Measurements from ENCODE around the gene SPTLC3.

Gene SPTLC3

DNA sequence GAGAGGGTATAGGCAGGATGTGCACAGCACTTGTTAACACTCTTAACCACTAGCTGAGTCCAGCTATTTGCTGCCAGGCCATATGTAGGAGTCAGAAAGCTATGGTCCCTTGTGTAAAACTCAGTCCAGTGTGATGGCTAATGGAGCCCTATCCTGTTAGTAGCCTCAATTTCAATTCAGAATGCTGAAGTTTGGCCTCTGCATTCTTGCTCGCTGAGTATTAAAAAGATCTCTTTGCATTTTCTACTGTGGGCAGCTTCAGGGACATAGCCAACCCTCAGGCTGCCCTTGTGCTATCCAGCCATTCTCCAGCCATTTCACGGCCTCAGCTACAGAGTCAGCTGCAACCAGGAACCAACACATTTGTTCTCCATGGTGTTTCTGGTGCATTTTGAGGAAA is 92.5 kb downstream of the SPTLC3 start:
- no peak for DNase-seq (ENCODE audit: low read depth)

DNA sequence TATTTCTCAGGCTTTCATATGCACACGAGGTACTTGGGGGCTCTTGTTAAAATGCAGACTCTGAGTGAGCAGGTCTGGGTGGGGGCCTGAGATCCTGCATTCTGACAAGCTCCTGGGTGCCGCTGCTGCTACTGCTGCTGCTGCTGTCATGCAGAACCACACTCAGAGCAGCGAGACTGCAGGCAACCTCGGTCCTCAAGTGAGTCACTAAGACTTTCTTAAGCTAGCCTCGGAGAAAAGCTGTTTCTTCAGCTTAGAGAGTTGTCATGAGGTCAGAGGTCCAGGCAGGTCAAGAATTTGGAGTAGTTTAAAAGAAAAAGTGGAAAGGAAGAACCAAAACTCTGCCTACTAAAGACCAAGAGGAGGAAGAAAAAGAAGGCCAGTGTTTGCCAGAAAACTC is 92.9 kb downstream of the SPTLC3 start:
- DNase-seq (ENCODE audit: low read depth) = no peak

DNA sequence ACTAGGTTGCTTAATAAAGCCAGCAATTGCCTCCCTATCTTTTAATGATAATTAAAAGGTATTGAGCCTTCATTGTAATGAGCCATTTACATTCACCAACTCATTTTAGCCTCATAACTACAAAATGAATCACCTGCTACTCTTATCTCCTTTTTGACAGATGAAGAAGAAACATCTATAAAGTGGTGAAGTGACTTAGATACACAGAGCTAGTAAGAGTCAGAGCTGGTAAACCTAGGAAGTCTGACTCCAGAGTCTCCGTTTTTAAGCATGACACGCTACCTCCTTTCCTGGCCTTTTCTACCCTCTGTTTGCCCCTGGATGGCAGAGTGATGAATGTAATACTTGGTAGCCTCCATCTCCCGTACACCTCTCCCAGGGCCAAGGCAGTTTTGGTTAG is 93.5 kb downstream of the SPTLC3 start:
- no peak for DNase-seq (ENCODE audit: low read depth)

DNA sequence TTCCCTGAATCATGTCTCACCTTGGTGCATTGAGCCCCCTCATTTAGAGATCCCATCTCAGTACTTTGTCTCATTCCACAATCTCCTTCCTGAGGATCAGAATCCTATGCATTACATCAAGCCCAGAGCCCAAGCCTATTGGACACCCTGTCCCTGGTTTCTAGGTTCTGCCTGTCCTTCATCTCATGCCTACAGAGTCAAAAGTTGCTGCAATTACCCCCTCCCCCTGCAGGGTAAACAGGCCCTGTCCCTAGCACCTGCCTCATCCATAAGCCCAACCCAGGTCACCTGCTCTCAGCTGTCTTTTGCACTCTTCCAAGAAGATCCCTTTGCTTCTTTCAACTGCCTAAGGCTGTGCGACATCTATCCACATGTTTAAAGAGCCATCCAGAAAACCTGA is 93.9 kb downstream of the SPTLC3 start:
- no peak for DNase-seq (ENCODE audit: low read depth)

DNA sequence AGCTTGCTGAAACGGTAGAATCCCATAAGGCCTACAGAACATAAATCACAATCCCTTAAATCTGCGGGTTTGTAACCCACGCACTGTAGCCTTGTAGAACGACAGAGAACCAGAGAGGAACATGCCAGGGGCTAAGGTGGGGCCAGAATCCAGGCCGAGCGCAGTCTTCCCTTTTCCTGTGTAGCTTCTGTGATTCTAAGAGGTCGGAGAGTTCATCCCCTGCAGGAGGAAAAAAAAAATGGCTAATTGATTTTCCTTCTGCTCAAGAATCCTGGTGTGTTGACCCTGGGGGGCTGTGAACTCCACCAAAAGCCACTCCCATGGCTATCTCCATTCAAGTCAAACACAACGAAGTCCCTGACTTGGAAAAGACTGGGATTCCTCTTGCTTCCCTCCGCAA is 96.3 kb downstream of the SPTLC3 start:
- DNase-seq (ENCODE audit: low read depth) = no peak

DNA sequence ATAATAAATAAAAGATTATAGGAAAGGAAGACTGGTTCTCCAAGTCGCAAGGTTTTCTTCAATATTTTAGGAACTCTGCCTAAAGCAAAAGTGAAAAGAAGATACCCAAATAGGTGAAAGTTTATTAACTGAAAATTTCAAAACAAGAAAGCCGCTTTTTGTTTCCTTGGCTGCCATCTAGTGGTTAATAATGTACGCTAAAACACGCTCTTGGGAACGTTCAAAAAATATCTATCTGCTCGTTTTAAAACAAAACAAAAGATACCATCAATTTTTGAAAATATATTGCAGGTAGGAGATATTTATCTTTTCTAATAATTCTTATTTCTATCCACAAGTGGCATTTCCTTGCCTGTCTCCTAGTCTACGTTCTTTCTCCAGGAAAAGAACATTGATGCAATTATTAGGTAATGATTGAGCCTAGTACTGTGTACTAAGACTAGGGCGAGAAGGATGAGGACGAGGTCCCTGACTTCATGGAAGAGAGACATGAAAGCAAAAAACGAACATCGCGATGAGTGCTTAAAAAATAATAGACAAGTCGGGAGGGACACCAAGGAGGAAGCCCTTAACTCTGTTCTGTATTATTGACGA is 97.2 kb downstream of the SPTLC3 start:
- DNase-seq (ENCODE audit: low read depth) = no peak

DNA sequence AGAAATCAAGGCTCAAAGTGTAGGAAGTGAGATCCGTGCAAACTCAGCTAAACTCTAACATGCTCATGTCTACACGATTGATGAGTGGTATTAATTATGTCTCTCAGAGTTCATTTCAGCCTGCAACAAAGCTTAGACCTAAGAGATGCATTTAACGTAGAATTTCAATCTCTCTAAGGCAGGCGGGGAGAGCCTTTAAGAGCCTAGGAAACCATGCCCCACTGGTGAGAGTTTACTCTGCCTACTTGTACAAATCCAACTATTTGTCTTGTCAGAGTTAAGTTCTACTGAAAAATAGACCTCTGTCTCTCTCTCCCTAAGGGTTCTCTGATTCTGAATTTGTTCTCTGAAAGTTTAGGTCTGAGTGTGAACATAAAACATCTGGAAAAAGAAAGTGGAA is 100.9 kb downstream of the SPTLC3 start:
- no peak for DNase-seq (ENCODE audit: low read depth)

DNA sequence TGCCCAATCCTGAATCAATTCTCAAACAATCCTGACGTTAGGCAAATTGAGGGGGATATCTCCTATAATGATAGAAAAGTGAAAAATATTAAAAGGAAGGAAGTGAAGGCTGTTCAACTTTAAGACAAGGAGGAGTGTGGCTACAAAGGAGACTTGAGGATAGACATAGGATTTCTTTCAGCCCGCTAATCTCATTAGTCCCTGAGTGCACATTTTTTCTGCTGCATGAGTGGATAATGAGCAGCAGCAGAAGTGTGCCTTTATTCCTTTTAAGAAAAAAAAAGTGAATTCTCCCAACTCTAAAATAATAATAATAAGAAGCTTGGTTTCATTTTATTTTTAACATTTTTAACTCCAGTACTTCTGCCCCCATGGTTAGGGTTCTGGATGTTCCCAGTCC is 102.0 kb downstream of the SPTLC3 start:
- DNase-seq (ENCODE audit: low read depth) = no peak

DNA sequence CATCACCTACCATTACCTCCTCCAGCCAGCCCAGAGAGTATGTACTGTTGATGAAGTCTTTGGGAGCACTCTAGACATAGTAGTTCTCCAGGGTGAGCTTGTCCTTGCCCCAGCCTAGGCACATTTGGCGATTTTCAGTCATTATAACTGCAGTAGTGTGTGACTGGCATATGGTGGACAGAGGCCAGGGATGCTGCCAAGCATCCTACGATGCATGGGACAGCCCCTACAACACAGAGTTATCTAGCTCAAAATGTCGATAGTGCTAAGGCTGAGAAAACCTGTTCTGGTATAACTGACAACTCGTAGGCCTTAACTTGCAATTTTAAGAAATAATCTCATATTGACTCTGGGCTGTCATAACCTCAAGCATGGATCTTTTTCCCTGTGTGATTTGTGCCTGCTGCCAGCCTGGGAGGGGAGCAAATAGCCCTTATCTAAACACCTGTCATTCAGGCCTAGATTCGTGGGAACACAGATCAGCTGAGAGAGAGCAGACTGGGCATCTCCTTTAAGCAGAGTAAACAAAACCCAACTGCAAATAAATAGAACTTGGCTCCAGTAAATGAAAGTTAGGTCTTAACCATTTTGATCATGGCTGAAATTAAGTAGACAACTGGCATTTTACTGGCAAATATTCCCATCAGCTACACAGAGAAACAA is 102.6 kb downstream of the SPTLC3 start:
- no peak for DNase-seq (ENCODE audit: low read depth)

DNA sequence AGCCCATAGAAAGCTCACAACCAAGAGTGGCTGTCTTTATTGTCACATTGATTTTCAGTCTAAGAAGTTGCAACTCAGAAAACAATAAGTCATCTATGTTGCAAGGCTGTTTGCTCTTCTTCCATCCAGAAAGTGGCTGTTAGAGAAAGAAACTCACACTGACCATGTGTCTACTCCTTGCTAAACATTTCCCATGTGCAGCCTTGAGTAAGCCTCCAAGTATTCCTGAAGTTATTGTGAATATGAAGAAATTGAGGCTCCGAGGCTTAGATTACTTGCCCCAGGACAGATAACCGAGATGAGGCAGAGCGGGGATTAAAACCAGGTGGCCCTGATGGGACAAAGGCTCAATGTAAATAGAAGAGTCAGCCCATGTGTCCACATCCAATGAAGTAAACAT is 105.0 kb downstream of the SPTLC3 start:
- no peak for DNase-seq (ENCODE audit: low read depth)

DNA sequence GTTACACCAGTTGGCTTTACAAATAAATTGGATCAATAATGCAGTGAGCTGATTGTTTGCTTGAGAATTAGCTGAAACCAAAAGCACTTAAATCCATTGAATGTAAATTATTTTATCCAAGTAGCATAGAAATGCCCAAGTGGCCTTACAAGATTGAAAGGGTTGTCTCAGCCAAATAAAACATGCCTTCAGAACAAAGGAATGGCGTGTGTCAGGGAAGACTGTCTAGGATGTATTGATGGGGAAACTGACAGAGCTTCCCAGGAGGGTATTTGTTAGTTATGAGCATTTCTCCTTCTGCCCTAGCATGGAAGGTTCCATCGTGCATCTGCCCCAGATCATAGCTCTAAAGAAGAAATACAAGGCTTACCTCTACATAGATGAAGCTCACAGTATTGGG is 108.4 kb downstream of the SPTLC3 start:
- no peak for DNase-seq (ENCODE audit: low read depth)

DNA sequence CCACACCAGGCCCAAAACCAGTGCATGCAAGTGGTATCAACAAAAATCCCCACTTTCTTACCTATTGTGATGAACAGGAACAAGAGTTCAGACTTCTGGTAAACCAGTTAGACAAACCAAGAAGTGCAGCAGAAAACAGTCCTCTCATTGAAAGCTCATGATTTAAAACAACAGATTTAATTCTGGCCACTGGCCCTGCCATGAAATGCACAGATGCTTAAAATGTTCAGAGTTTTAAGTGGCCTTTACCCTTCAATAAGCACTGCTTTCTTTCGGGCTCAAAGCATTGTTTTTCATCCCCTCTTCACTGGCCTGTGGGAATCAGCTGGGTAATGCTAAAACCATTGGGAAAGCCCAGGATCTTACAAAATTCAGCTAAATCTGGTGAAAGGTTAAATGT is 109.9 kb downstream of the SPTLC3 start:
- no peak for DNase-seq (ENCODE audit: low read depth)

DNA sequence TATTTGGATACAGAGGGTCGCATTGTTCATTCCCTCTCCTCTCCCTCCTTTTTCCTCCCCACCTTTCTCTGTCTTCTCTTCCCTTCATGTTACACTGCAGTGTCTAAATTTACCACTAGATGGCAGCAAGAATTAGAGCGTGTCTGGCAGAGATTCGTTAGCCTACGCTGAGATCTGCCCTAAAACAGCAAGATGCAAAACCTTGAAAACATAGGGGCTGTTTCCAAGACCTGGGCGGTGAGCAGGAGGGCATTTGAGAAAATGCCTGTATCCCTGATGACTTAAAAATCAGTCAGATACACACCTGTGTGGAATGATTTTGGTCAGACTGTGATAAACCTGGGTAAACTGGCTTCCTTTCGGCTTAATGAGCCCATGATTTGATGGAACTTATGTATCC is 110.8 kb downstream of the SPTLC3 start:
- DNase-seq (ENCODE audit: low read depth) = peak; percentile 37

DNA sequence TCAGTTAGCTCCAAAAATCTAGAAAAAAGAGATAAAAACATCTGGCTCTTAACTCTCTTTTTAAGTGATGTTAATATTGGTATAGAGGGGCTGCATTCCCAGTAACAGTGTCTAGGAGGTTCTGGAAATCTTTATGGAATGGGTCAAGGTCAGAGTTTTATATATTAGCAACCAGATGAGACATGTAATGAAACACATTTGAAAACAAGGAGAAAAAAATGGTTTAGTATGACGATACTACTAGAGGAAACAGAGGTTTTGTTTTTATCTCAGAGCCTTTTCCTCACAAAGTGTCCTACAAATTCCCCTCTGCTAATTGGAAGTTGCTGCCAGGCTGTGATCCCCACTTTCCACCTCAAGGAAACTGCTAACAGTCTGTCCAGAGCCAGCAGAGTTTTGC is 111.7 kb downstream of the SPTLC3 start:
- no peak for DNase-seq (ENCODE audit: low read depth)

DNA sequence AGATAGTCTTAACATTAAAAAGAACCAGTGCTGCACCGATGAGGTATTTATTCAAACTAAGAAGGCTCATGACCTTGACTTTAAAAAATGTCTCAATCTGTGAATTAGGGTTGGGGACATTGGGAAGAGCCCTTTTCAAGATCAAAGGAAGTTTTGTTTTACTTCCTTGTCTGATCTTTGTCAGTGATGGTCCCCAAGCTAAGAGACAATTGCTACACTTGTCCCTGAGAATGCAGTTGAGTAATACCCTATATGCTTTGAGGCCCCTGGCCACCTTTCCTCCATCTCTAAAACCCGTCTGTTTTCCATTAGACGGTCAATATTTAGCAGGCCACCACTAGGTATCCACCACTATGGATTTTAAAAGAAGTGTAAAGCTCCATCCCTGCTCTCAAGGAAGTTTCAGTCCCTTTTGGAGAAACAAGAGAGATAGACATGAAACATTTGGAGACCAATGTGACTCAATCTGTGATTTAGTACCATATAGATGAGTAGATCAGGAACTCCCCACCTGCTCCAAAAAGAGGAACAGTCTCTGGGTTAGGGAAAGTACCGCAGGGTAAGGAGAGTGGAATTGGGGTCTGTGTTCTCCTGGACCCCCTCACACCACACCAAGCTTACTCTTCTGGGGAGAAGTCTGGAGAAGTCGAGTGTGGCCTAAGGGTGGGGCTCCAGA is 113.2 kb downstream of the SPTLC3 start:
- DNase-seq (ENCODE audit: low read depth) = no peak

DNA sequence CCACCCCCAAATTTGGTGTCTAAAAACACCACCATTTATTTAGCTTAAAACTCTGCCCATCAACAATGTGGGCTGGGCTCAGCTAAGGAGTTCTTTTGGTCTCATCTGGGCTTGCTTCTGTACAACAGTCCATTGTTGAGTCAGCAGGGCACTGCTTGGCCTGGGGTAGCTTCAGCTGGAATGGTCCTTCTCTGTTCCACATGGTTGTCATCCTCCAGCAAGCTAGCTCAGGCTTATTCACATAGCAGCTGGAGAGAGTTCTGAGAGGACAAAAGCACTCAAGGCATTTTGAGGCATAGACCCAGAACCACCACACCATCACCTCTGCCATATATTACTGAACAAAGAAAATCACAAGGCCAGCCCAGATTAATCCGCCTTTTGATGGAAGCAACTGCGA is 116.7 kb downstream of the SPTLC3 start:
- no peak for DNase-seq (ENCODE audit: low read depth)

DNA sequence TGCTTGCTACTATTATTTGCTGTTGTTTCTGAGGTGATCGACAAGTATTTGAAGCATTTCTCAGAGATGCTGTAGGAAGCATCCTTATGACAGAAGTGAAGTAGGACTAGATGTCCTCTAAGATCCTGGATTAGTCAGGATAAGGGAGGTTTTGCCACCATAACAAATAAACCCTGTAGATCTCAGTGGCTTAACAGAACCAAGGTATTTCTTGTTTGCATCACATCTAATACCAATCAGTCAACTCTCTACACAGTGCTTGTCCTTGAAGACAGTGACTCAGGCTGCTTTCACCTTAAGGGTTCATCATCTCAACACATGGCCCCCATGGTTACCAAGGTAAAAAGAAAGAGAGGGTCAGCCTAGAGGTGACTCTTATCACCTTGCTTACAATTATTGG is 119.4 kb downstream of the SPTLC3 start:
- DNase-seq (ENCODE audit: low read depth) = no peak

DNA sequence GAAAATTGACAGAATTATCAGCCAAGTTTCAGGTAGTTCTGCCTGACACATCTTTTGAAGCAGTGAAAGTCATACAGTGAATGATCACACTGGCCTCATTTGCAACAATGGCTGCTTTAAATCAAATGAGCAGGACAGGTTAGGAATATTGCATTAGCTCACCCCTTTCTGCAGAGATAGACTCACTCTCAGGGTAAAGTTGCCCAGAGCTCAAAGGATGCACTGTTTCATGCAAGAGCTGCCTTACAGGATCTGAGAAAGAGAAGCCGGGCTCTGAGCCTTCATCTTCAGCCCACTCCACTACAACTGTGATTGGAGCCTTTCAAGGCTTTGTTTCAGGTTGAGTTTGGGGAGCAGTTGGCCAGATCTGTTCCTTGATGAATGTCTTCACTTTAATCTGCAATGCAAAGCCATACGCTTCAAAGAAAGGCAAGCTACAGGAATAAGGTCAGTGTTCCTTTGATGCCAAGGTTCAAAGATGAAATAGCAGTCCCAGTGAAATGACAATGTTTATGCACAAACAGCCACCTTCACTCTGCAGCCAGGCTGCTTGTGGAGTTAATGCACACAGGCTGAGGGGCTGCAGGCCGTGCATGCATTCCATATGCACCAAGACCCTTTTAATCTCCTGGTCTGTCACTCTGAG is 121.4 kb downstream of the SPTLC3 start:
- DNase-seq (ENCODE audit: low read depth) = no peak

DNA sequence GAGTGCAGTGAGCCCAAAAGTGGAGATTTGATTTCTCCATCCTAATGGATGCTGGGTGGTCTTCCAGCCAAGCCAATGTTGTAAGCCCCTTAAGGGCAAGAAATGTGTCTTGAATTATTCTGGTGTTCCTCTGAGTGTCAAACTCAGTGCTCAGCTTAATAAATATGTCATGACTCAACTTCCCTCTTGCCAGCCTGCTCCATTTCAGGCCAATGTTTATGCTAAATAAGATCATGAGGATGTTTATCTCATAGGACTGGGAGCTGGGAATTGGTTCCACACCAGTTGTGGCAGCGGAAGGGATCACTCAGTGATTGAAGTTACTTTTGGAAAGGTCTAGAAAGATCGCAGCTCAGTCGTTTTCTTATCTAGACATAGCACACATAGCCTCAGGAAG is 121.9 kb downstream of the SPTLC3 start:
- no peak for DNase-seq (ENCODE audit: low read depth)

DNA sequence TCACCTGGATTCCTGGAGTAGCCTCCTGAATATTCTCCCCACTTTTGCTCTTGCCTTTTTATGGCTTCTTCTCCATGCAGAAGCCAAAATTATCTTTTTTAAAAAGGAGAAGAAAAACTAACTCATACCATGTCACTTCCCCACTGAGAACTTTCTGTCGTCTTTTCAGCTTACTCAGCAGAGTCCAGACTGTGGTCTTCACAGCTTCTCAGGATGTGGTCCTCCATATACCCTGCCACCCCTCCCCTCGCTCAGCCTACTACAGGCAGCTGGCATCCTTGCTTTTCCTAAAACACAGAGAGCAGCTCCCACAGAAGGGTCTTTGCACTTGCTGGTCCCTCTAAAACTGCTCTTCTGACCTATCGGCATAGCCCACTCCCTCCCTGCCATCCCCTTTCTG is 122.9 kb downstream of the SPTLC3 start:
- no peak for DNase-seq (ENCODE audit: low read depth)

DNA sequence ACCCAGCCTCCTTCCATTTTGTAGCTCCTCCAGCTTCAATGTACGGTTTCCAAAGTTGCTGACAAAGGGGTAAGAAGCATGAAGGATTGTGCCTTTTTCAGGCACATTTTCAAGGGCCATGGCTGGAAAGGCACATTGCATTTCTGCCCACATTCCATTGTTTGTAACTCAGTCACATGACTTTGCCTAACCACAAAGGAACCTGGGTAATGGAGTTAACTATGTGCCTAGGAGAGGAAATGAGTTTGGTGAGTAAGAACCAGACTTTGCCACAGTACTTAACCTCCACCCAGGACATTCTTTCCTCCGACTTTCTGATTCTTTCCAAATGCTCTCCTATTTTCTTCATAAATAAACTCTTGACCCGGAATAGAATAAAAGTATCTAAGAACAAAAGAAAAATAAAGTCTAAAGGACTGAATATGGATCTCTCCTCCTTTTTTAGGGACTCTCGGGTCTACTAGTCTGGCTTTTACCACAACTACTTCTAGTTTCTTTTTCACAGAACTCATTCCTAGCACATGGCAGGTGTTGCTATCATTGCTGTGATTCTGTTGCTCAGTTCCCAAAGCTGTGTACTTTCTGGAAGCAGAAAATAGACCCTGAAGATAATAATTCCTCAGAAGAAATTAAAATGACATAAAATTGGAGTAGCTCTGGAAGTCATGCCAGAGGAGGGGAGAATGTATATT is 130.8 kb downstream of the SPTLC3 start:
- DNase-seq (ENCODE audit: low read depth) = no peak

DNA sequence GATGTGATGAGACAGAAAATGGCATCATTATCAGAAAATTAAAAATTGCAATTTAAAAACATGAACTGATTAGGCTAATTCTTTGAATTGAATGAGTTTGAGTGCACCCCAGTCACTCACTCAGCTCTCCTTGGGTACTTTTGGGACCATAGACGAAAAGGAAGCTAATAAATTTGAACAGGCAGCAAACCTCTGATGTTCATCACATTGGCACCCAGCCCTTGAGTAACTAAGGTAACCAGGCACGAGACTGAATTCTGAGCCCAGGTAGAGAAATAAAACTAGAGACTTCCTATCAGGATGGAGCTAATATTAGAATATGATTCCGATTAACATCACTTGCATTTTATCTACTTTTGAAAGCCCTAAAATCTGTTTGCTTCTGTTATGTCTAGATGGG is 131.4 kb downstream of the SPTLC3 start:
- DNase-seq (ENCODE audit: low read depth) = no peak

DNA sequence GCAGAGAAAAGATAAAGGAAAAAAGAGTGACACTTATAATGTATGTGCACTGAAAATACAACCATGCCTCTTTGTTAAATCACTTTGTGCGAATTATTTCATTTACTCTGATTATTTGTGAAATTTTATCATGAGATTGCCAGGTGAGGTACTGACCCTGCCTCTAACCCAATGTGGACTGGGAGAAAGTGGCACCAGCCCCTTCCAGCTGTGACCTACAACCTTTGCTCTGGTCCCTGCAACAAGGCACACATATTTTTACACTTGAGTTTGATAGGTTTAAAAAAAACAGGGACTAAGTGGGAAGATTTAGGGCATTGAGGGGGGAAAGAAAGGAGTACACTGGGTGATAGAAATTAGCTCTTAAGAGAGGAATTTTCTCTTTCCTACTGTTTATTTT is 132.0 kb downstream of the SPTLC3 start:
- no peak for DNase-seq (ENCODE audit: low read depth)

All from activated T-cell treated with anti-CD3 and anti-CD28 coated beads for 24 hours (primary cell).